M059J (cell line): ENCODE data around the gene VSIG8. TPM values are rescaled to one million over a fixed set of nuclear protein-coding genes. Genes with fewer than 3 reads are reported as not detected.
A peak's percentile ranks its signal among the peaks of the same experiment; 100 is the strongest.

Experiments used
- DNase-seq: peaks from one replicate; pipeline ENCODE4 v3.0.0-alpha.2; 2012; ENCODE audit warnings: low read depth
- total RNA-seq: library from RNA; depleted of rRNA; stranded (reverse); fragments of >200 nt; shearing (Covaris generic); gene quantifications from 2 replicates; pipeline ENCODE4 v1.2.3, GENCODE V29; 2014

The VSIG8 gene
- total RNA-seq, 1 experiment from 2014 or later, result not detected

DNA sequence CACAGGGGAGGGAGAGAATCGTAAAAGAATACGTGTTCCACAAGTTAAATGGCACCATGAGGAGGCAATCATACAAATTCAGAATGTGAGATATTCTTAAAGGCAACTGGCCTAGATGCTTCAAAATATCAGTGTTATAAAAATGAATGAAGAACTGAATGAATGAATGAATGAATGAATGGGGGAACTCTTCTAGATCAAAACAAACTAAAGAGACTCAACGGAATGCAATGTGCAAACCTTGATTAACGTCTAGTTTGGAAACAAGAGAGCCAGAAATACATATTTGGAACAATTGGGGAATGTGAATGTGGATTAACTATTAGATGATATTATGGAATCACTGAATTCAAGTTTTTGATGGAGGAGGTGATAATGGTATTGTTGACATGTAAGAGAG, 20.7 kb upstream of the VSIG8 start:
- DNase-seq, result no peak

DNA sequence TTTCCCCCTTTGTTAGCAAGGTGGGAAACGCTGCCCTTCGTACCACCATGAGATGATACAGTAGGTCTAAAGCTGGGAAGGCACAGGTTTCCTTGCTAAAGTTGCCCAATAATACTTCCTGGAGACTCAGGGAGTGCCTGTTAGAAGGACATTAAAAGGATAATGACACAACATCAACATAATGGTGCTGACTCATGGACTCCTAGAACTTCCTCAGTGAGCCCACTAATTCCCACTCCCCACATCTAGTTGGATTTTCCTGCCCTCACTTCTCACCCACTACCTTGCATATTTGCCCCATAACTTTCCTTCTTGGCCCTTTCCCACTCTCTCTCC, 20.0 kb upstream of the VSIG8 start:
- peak; percentile 77 for DNase-seq

DNA sequence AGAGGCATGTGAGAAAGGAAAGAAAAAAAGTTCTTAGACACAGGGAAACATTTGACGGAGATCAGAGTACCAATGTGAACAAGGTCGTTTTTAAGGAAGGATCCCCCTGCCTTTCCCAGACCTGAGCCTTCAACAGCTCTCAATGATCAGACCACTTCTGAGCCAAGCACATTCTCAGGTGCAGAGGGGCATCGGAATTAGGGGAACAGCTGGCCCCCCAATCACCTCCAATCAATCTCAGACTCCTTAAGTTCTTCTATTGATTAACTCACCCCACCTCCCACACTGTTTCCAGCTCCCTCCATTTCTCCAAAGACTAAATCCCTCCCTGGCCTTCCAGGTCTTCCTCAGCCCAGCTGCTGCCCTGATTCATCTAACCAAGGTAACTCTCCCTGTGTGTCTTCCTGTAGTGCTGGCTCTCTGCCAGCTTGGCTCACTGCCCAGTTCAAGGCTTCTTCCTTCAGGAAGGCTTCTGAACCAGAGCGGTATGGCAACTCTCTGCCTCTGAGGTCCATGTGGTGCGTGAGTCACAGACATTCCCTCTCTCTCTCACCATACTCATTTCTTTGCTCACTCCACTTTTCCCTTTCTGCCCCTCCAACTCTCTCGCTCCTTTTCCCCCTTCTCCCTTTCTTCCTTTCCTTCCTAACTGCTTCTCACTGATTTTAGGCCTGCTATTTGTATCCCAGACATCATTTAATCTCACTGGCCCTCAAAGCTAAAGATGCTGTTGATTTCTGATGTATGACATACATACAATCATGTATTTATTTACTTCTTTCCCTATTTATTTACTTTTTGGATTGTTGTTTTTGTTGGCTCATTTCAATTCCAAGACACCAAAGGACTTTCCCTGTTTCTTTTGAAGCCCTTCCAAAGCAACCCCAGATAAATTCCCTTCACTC, 19.4 kb upstream of the VSIG8 start:
- peak; percentile 100 for DNase-seq

DNA sequence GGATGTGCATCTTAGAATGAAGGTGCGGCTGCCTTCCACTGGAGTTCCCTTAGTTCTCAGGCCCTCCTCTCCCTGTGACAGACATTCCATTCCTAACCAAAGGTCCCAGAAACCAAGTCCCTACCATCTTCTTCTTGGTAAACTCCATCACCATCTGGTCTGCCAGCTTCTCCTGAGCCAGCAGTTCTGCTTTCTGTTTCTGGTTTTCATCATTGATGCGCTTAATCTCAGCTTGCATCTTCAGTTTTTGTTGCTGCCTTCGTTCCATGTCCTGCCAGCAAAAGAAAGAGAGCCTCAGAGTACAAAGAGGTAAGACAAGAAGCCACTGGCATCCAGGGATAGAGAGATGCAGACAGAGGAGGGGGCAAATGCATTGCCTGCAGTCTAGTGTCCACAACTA, 18.0 kb upstream of the VSIG8 start:
- no peak for DNase-seq

DNA sequence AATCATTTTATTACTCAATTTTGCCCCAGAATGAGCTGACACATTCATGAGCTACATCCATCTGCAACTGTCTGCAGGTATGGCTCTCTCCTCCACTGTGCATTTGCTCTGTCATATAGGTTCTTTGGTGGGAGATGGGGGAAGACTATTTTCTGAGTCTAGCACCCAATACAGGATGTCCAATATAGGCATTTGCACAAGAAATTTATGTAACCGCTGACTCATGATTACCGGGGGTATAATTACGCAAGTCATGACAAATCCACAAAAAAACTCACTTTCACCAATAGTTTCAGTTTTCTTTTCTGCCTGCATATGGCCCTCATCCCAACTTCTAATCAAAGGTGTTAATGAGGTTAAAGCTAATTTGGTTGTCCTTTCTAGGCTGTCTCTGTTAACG, 17.5 kb upstream of the VSIG8 start:
- DNase-seq, result peak; percentile 70

DNA sequence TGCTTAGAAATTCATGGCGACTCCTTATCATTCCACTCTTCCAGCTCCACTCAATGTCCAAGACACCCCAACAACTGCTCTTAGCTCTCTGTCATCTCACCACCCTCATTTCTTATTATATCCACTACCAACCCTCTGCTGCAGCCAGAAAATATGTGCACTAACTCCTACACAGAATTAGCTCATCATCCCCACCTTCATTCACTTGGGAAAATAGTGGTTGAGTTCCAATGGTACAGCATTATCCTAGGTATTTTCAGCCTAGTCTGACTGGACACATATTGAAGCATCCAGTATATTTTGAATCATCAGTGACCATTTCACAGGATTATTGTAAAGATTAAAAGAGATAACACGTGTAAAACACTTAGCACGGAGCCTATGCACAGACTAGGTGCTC, 16.7 kb upstream of the VSIG8 start:
- no peak for DNase-seq

DNA sequence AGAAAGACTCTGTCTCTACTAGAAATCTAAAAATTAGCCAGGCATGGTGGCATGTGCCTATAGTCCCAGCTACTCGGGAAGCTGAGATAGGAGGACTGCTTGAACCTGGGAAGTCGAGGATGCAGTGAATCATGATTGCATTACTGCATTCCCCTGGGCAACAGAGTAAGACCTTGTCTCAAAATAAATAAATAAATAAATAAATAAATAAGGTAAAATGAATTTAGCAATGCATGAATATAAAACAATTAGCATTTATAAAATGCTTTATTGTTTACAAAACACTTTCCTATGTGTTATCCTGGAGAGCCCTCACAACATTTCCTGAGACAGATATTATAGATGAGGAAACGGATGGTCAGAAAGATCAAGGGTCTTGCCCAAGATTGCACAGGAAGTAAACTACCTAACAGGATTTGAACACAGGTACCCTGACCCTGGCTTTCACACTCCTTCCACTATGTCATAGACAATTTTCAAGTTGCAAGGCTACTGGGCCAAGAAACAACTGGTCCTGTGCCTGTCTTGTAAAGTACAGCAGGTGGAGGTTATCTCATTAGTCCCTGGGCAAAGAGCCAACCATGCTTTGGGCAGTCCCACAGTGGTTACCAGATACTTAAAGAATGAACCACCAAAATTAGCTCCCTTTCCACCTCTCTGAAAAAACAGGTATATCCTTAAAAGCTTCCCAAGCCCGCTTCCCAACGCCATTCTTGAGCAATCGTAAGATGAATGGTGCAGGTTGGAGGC, 15.4 kb upstream of the VSIG8 start:
- DNase-seq, result peak; percentile 32

DNA sequence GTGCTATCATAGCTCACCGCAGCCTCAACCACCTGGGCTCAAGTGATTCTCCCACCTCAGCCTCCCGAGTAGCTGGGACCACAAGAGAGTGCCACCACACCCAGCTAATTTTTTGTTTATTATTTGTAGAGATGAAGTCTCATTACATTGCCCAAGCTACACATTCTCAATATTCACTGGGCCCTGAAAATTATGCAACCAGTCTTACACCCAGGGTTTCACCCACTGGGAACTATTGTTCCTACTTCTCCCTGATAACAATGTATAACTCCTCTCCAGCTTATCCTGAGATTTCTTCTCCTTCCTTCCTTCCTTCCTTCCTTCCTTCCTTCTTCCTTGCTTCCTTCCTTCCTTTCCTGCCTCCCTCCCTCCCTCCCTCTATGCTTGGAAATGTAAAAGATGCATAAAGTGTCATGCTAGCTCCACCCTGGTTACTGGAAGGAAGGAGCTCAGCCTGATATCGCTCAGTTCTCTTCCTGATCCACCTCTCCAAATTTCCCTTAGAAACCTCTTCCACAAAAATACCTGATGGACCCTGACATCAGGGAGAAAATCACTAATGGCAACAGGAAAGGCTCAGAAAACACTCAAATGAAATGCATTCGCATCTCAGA, 11.2 kb upstream of the VSIG8 start:
- no peak for DNase-seq

DNA sequence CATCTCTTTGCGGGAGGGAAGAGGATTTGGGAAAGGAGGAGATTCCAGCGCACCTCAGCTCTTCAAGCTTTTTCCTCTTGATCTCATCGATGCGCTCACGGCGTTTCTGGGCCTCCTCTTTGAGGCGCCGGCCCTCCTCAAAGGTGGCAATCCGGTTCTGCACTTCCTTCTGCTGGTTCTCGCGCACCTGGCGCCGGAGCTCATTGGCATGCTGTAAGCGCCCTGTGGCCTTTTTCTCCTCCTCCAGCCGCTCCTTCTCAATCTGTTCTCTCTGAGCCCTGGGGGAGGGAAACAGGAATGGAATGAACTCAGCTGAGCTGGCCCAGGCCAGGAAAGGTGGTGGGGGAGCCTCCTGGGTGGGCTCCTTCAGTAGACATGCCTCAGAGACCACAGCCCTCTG, 10.4 kb upstream of the VSIG8 start:
- DNase-seq, result no peak

DNA sequence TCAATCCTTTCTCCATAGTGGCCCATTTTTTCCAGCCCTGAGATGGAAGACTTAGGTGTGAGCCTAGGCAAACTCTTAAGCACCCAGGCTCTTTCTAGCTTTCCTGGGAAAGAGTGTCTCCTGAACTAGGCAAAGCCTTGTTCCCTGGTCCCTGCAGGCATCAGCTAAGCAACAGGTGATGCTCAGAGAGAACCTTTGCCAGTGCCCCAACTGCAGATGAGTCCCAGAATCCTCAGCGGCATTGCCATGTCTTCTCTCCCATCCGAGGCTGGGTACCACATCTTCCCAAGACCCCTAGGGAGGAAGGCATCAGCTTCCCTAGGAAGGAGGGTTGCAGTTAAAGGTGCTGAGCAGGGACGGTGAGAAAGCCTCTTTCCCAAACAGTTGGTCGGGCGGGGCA, 8.2 kb upstream of the VSIG8 start:
- DNase-seq, result no peak

DNA sequence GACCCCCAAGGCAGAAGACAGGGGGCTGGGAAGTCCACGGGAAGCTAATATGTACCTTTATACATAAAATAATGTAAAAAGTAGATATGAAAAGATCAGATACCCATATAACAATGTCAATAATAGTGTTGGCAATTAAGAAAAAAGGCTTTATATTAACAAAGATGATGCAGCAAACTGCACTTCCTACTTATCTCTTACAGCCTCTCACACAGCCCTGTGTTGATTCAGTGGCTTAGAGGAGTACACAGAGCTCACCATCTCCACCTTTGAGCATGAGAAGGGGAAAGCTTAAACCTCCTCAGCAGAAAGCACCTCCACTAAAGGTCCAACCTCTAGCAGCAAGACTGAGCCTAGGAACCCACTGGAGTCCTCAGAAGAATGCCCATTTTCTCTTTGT, 7.2 kb upstream of the VSIG8 start:
- peak; percentile 20 for DNase-seq

DNA sequence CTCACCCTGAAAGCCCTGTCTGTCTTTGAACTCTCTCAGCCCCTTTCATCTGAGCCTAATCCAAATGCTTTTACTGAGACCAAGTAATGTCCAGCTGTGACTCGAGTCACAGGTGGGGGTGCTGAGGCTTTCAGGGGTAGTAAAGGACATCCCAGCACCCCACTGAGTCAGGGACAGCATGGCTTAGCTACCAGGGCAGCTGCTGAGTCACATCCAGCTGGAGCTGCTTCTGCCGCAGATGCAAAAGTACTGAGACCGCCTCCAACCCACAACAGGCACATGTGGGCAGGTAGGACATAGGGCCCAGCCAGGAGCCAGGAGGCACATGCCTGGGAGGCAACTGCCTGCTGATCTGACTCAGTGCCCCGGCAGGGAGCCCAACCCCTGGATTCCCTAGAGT, 6.7 kb upstream of the VSIG8 start:
- DNase-seq, result peak; percentile 85

DNA sequence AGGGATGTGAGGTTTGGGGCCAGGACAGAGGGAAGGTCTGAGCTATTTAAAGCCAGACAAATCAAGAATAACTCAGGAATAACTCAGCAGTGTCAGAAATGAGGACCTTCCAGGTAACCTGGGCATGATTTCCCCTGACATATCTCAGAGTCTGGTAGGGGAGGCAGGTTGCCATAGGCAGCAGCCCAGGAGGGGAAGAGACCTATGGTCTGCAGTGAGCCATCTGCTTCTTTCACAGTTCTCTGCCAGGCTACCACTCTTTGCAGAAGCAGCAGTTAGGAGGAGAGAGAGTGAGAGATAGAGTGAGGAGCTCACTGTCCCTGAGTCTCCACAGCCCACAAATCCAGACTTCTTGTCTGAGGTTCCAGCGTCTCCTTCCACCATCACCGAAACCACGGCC, 6.3 kb upstream of the VSIG8 start:
- no peak for DNase-seq

DNA sequence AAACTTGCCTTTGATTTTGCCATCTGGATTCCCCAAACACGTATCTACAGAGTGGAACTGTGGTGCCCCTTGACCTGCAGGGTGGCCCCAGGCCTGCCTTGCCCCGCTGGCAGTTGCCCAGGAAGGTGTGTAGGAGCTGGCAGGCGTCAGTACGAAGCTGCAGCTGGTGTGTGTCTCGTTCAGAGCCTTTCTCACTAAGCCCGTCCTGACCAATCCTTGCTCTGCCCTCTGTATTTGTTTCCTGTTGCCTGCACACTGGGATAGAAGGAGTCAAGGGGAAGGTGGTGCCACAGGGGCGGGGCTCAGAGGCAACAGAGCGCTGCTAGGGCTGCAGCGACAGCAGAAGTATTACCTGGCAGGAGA, 5.2 kb upstream of the VSIG8 start:
- DNase-seq, result no peak

DNA sequence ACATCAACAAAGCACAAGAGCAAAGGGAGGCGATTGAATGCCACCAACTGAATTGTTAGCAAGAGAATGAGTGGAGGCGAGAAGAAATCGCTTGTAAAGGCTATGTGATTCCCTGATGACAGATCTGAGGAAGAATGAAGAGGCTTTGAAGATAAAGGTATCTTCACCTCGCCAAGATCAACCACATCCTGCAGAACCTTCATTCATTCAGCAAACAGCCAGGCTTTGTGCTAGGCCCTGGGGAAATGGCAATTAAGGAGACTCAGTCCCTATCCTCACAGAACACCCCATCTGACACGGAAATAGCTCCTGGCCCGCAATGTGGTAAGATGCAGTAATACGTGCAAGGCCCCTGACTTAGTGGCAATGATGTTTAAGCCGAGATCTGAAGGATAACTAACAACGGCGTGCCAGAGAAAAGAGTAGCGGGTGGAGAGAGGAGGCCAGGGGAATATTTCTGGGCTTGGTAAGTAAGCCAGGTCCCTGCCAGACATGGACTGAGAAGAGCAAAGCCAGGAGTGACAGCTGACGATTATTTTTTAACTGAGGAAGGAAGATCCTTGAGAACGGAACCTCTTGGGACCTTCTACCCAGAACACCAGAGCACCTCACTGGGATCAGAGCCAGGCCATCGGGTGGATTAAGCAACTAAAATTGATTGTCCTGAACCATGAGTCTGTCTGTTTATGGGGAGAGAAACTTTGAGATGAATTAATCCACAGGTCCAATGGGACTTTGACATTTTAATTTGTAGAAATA, 4.6 kb upstream of the VSIG8 start:
- DNase-seq, result no peak

DNA sequence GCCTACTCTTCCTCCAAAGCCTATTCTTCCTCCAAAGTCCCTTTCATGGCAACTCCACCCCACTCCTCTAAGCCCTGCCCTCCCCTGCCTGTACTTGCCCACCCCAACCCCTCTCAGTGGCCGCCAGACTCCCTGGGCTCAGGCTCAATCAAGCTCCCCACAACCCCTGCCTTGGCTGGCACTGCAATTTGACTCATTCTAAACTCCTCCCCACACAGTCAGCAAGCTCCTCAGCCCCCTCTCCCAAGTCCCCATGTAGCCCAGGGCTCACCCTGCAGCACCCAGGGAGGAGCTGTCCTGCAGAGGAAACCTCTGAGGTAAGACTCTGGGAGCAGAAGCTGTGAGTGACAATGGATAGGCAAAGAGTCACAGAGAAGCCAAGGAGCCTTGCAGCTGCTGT, 3.6 kb upstream of the VSIG8 start:
- peak; percentile 13 for DNase-seq

DNA sequence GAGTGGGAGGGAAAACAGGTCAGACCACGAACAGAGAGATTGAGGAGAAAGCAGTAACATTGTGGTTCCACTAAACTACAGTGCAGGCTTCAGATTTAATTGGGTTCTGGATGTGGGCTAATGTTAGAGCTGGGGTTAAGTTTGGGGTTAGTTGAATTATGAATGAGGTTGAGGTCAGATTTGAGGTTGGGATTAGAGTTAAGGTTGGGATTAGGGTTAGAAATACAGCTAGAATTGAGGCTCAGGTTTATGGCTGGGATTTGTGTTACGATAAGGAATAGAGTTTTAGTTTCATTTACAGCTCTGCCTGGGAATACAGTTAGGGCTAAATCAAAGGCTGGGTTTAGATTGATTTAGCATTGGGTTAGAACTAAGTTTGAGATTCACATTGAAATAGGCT, 1.8 kb upstream of the VSIG8 start:
- DNase-seq, result no peak

DNA sequence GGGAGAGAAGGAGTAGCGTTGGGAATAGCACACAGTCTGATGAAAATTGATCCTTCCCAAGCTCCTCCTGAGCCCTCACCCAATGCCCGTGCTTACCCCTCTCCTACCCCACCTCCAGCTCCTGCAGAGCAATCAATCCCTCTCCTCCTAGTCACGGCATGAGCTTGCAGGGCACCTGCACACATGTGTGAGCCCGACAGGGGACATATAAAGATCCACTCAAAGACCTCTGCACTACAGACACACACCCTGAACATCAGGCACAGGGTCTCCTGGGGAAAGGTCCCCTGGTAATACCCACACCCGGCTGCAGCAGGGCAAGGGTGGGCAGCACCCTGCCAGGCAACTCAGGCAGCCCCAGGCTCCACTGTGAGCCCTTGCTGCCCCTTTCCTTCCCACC, 426 bp downstream of the VSIG8 start:
- no peak for DNase-seq

DNA sequence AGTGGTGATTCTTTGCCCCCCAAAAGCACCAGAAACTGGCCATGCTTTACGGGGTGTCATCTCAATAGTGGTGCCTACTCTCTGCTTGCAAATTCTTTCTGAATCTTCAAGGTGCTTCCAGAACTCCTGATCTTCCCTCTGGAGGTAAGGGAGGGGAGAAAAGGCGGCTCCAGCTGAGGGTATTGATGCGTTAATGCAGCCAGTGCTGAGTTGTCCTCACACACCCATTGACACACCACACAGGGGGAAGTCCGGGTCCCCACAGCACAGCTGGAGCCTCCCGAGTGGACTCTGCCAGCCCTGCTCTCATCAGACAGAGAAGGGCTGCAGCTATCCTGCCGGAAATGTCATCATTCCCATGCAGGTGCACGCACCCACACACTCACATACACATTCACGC, 1.2 kb downstream of the VSIG8 start:
- no peak for DNase-seq

DNA sequence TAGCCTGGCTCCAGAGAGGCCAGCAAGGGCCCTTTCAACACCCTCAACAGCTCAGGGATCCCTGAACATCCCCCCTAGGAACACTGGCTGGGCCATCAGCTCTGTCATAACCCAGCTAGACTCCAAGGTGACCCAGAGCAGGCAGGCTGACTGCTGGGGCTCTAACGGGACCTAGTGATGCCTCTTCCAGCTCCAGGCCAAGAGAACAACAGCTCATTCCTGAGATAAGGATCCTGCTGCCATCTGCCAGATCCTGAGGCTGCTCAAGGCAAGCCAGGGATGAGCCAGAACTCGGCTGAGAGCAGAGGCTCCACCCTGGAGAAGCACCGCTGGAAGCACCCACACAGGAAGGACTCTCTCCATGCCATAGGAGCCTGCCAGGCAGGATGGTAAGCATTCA, 2.0 kb downstream of the VSIG8 start:
- no peak for DNase-seq

DNA sequence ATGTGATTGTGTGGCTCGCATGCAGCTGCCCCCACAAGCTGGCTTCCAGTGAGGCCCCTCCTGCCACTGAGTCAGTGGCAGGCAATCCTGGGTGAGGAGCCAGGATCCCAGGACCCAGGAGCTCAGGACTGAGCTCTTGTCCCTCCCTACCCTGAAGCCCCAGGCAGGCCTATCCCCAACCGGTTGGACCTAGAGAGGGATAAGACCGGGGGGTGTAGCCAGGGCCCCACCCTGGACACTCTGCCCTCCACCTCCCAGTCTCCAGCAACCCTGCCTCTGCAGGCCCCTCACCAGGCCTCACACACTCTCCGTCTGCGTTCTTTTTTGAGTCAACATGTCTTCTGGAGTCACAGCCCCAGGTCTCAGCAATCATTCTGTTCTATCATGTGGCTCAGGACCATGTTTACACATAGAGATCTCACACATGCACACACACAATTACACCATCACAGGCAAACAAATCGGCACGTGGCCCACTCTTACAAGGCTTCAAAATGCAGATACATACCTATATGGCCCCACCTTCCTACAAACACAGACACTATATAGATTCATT, 2.6 kb downstream of the VSIG8 start:
- DNase-seq, result no peak

DNA sequence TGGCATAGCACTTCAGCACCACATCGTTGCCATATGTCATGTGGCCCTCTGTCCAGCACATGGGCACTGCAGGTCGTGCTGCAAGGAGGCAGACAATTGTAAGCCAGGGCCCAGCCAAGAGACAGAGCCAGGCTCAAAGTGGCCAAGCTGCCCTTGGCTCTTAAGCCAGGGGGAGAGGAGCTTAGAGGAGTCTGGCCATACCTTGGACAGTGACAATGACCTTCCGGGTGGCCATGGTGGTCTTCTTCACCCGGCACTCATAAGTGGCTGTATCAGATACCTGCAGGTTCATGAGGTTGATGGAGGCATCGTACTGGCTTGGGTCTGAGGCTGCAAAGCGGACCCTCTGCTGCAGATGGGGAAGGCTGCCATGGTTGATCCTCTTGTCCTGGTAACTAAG, 4.6 kb downstream of the VSIG8 start:
- DNase-seq, result no peak
